Measurements from ENCODE around the gene MVD. TPM values are rescaled to one million over a fixed set of nuclear protein-coding genes. Genes with fewer than 3 reads are reported as not detected.

MVD gene
- total and polyA plus RNA-seq, 2 experiments from 2014 or later: 95.3 to 149 TPM

GRCh38 chr16:88616736-88617135, 46.2 kb downstream of the MVD start:
- no peaks in the 10 kb centered on the region; the same call in 1 of the 2 replicates for H3K4me1 ChIP-seq (ENCODE audit: insufficient read depth)
- peaks cover 36% of the 10 kb centered on the region for H3K36me3 Mint-ChIP-seq (ENCODE audit: low read depth)
- ATAC-seq (no peak), DNase-seq (ENCODE audit: low spot score) (no peak)
- H3K79me2 ChIP-seq (replicated peaks; ENCODE audit: insufficient read depth): peaks cover 49% of the 10 kb centered on the region
- peaks cover 4% of the 10 kb centered on the region for H3K27me3 Mint-ChIP-seq (ENCODE audit: insufficient read depth, low read depth, poor library complexity)
- peaks cover 36% of the 10 kb centered on the region for H3K4me1 Mint-ChIP-seq
- peaks cover 33% of the 10 kb centered on the region for H4K20me1 ChIP-seq (replicated peaks; ENCODE audit: insufficient read depth)
- no peak overlapping the region for H3K27ac ChIP-seq (ENCODE audit: low read depth)
- H3F3A ChIP-seq (replicated peaks; ENCODE audit: low read depth): peaks cover 8% of the 10 kb centered on the region; the same call in 1 of the 2 replicates
- TF ChIP-seq ZNF462 (CRISPR knock-in tag; IDR thresholded peaks at IDR 0.05) (no peak), EZH2 (IDR thresholded peaks at IDR 0.05; ENCODE audit: low read depth, unreplicated experiment) (no peak), NANOG (IDR thresholded peaks at IDR 0.05; ENCODE audit: borderline replicate concordance) (no peak), JUNB (IDR thresholded peaks at IDR 0.05; ENCODE audit: unreplicated experiment) (no peak), EZH2phosphoT487 (IDR thresholded peaks at IDR 0.05; ENCODE audit: unreplicated experiment) (no peak), POLR2AphosphoS5 (IDR thresholded peaks at IDR 0.05; ENCODE audit: low read depth) (no peak), ETS1 (IDR thresholded peaks at IDR 0.05) (no peak), ZNF114 (CRISPR knock-in tag; IDR thresholded peaks at IDR 0.05) (no peak), STAT1 (IDR thresholded peaks at IDR 0.05; ENCODE audit: unreplicated experiment) (no peak), ZNF331 (CRISPR knock-in tag; IDR thresholded peaks at IDR 0.05; ENCODE audit: low read depth) (no peak), REST (IDR thresholded peaks at IDR 0.05; ENCODE audit: unreplicated experiment) (no peak), CTCF (conservative IDR thresholded peaks at IDR 0.05; ENCODE audit: low read depth in 2 of 2) (no peak), CREB1 (CRISPR knock-in tag; IDR thresholded peaks at IDR 0.05; ENCODE audit: low read depth) (no peak)
- no peaks in the 10 kb centered on the region for H3K9me3 Mint-ChIP-seq
- H3K27me3 ChIP-seq (ENCODE audit: insufficient read depth): no peaks in the 10 kb centered on the region
- no peak overlapping the region for H3K4me3 Mint-ChIP-seq
- H3K4me3 ChIP-seq: no peak overlapping the region
- H3K36me3 ChIP-seq (ENCODE audit: insufficient read depth): peaks cover 5% of the 10 kb centered on the region
- H3K9me2 ChIP-seq (ENCODE audit: insufficient read depth): no peaks in the 10 kb centered on the region
- H3K27ac Mint-ChIP-seq: peak overlapping the region; percentile 32; the same call in 1 of the 2 replicates
- no peak overlapping the region for H3K4me2 ChIP-seq
- H2AFZ ChIP-seq: no peak overlapping the region

All from GM23338 (cell line).